GM19397 (cell line): ENCODE measurements around the gene OPALIN.

Experiments used
- ATAC-seq: cut with Tn5 transposase; IDR thresholded peaks from one replicate; pipeline ENCODE4 v1.9.1; 2021; ENCODE audit warnings: mild to moderate bottlenecking, moderate library complexity; ENCODE audit not compliant: unreplicated experiment

OPALIN gene, protein sequence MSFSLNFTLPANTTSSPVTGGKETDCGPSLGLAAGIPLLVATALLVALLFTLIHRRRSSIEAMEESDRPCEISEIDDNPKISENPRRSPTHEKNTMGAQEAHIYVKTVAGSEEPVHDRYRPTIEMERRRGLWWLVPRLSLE

DNA sequence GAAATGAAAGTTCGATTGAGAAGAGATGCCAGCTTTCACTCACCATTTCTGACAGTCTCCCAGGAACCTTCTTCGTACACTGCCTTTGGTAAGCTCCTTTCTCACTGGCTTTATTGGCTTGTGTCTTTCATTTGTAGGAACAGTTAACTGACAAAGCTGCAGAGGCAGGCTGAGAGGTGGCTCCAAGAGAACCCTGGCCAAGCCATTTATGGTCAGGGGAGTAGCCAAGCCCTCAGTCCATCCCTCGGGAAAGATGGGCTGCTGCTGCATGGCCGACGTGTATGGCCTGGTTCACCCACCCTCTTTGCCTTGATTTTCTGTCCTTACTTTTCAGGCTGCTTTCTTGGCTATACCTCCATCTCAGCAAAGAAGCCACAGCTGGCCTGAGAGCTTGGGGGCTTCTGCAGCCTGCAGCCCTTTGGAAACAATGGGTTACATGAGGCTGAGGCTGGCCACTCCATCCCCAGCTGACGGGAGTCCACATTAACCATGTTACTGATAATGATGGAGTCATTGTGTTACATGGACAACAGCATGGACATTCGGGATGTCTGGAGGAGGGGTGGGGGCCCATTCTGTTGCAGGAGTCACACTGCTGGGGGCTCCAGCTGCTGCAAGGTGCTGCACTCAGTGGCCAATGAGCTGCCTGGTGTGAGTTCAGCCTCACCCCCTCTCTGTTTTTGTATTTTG is at the start of gene OPALIN:
TSS of gene OPALIN (minus strand) at position 152 of the 690 bp plus-strand sequence. CDS start at position 46, 106 bp downstream.
- no peak for ATAC-seq

DNA sequence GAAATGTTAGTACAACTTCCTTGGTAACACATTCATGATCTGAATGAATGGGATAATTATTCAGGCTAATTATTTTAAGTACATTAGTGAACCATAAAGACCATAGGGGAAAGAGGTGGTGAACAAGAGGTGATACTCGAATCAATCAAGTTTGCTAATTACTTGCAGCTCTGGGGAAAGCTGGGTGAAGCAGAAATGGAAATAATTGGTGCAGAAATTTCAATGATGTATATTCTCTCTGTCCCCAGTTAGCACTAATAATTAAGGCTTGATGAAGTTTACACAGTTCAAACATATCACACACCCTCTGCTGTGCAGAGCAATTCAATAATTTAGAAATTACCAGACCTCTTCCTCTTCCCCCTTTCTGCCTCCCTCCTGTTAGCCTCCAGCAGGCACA is 49.4 kb upstream of the OPALIN start:
- ATAC-seq: no peak

DNA sequence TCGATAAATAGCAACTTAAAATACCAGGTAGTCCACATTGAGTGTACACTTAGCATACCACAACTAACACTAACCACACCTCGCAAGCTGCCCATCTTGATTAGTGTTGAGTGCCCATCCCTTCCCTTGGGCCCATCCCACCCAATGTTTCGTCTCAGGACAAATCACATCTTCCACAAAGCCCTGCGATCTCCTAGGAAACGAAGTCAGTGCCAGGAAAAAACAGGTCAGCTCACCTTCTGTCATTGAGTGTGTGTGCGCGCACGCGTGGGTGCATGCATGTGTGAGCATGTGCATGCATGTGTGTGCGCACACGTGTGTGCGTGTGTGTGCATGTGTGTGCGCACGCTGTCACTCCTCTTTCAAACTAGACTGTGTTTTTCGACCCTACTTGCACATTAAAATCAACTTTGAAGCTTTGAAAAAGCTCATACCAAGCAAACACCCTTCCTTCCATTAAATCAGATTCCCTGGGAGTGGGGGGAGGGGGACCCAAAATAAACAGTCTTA is 48.8 kb upstream of the OPALIN start:
- ATAC-seq: no peak

DNA sequence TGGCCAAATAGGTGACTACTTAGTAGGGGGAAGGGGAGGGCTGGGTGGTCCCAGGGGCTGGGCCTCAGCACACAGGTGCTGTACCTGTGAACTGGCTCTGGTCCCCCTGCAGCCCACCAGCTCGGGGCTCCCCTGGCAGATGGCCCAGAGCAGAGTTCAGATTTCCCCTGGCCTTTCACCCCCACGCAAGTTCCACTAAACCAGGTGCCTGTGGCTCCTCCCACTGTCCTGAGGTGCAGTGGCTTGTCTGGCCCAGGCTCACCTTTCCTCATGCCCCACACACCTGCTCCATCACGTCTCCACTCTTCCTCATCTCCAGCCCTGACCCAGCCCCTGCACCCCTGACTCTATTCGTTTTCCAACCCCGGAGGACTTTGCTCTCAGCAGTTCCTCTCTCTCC is 47.3 kb upstream of the OPALIN start:
- ATAC-seq: no peak

DNA sequence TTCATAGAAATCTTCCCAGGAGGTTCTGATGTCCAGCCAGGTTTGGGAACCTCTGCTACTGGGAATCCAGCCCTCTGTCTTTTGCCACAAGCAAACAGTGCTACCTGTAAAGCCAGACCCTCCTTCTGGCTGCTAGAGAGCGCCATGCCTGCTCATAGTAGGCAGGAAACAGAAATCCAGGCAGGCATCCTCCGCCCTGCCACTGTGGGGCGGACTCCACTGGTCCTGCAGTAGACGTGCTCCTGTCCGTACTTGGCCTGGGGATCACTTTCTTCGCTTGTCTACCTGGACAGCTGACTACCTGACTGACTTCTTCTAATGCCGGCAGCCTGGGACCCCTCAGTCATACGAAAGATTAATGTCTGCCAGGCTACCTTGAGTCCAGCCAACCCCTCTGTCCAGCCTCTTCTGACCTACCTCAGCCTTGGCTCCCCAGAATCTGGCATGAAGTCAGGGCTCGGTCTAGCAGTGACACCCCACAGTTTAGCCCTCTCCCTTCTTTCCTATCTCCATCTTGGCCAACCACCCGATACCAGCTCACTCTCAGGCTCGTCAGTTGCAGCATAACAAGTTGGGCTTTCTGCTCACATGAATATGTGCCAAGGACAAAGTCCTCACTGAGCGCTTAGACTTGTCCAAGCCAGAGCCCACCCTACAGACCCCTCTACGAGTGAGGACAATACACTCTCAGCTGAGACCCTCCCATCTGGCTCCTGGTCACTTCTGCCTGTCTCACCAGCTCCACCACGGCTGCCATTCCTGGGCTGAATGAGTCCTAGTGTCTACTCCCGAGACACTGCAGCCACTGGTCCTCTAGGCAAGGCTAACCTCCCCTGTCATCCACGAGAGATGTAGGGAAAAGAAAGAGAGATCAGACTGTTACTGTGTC is 43.9 kb upstream of the OPALIN start:
- ATAC-seq: no peak

DNA sequence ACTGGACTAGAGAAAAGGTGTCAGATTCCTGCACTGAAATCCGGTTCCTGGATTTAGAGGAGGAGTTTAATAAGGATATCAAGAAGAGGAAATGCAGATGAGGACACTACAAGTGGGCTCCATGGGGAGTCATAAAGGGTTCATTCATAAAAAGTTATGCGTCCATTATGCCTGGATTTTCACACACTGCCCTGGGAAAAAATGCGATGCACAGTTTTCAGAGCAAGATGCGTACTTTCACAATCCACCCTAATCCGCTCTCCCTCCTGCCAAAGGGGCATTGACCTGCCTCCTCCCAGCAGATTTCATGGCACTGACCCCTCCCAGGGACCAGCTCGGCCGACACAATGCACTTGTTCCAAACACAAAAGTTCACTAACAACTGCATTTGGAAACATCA is 42.2 kb upstream of the OPALIN start:
- no peak for ATAC-seq

DNA sequence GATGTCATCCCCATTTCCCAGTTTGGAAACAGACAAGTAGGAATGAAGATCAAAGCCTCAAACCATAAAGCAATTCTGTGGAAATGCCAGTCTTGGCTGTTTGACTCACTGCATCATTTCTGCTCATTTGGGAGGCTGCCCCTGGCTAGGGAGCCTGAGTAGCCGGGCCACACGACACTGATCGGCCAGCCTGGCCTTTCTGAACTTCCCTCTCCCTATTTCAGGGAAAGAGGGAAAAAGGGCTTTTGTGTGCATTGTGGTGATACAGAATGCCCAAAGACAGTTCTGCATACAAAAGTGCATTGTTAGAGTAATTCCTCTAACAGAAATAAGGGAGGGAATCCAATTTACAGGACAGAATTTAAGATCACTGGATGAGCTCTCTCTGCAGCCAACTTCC is 41.7 kb upstream of the OPALIN start:
- no peak for ATAC-seq

DNA sequence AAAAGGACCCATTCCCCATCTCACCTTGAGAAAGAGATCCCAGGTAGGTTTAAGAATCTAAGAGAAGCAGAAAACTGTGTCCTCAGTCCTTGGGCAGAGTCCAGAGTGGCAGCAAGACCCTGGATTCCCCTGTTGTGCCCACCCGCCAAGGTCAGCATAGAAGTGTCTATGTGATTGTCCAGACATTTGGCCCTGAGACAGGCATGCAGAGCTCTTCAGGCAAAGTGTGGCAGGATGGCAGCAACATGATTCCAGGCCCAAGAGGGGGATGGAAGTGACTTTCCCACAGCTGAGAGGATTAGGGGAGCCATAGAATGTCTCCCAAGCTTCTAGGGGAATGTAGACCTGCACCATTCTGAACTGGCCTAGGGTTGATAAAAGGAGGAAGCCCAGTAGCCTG is 39.1 kb upstream of the OPALIN start:
- no peak for ATAC-seq

DNA sequence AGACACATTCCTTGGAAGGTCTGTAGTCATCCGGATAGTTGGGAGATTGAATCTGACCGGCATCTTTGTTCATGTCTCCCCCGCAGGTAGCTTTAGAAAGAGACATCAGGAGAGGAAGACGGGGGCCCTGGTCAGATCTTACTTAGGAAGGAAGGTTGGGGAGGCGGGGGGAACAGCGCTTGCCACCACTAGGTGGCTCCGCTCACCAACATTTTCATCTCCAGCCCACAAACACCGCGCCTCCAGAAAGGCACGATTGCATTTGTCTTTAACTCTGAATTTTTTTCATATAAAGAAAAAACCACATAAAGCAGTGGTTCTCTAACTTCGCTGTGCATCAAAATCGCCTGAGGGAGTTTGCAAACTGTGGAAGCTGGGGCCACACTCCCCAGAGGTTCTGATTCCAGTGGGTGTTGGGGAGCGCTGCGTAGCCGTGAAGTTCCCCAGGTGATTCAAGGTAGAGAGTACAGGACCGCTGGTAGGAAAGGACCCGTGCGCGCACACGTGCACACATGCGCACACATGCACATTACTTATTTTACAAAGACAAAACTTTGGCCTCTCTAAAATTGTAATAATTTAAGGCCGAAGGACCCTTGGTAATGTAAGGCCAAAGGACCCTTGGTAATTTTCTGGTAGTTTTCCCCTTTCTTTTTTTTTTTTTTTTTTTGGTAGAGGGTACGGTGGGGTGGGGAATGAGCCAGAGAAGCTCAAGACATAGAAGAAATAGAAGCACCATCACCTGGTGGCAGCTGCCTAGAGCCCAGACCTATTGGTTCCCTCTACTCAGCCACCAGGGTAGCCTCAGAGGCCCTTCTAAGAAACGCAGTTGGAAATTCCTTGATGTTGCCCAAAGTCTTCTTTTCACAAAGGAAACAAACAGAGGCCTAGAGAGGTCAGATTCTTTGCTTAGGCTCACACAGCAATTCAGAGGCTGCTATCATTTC is 37.4 kb upstream of the OPALIN start:
- no peak for ATAC-seq

DNA sequence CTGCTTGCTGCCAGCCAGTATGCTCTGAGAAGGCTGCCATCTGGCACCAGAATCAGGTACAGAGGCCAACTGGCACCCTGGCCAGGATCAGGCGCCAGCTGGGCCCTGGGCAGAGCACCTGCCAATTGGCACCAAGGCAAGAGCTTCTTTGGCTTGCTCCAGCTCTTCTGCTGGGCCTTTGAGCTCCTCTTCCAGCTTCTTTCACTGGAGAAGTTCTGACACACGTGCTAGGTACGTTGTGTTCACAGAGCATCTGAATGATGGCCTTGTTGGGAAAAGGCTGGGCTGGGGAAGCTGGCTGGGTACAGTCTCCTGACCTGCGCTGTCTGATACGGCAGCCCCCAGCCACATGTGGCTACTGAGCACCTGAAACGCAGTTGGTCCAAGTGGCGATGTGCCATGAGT is 31.7 kb upstream of the OPALIN start:
- ATAC-seq: no peak

DNA sequence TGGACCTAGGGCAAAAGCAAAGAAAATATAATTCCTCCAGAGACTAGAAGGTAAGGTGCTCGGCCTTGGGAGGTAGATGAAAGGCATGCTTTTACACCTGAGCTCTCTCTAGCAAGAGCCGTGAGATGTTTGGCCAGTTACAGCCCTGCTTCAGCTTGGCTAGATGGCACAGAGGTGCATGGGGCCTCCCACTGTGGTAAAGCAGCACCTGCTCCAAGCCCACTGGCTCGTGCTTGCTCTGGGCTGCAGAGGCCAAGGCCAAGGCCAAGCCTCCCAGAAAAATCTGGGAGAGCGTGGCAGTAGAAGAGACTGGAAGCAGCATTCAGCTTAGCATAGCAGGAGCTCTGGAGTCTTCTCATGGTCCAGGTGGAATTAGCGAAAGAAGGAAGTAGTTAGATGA is 31.0 kb upstream of the OPALIN start:
- ATAC-seq: no peak

DNA sequence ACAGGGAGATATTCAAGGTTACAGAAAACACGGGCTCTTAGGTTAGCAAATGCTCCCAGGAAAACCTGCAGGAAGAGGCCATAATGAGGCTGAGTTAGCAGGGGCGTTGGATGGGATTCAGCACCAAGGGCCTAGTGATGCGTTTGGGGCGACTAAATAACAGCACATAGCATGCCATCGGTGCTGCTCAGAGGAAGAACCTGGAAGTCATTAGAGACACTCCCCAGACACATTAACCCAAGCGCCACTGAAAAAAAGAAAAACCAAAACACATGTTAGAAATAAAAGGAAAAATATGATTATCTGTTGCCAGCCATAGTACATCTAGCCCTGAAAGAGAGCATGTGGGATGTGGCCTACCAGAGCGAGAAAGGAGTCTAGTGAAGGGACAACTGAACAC is 28.8 kb upstream of the OPALIN start:
- ATAC-seq: no peak

DNA sequence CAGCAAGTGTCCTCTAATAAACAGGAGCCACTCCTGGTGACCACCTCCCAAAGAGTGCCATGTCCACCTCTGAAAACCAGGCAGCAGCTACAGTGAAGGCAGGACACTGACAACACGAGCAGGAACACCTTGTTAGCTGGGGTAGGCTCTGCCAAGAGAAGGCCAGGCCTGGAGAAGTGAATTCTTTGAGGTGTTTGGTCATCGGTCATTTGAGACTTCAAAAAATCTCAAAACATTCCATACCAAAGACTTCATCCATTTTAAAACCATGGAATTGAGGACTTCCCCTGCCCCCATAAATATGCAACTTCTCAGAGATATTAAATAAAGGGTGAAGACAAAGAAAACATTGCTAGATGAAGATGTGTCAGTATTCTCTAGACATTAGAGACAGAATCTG is 28.4 kb upstream of the OPALIN start:
- ATAC-seq: no peak

DNA sequence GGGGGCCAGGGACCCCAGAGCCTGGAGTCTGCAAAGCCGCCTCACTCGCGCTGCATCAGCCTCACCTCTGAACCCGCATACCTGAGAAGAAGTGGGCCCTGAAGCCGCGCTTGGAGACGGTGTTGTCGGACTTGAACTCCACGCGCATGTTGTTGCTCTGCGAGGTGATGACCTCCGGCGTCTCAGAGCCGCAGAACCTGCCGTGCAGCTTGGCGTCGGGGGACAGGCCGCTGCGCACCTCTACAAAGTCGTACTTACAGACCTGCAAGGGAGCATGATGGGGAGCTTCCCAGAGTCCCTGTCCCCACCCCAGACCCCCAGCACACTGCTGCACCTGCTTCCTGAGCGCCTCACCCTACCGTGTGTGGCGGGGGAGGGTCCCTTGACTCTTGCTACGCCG is 25.7 kb upstream of the OPALIN start:
- ATAC-seq: no peak

DNA sequence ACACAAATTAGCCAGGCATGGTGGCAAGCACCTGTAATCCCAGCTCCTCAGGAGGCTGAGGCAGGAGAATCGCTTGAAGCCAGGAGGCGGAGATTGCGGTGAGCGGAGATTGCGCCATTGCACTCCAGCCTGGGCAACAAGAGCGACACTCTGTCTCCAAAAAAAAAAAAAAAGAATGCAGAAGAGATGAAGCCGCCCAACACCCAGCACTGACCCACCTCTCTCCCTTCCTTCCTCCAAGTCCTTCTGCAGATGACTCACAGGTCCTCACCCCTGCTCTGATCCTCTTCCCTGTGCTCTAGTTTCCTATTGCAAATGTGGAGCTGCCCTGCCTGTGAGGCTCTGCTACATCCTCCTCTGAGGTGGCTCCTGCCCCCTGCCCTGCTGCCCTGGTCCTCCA is 22.0 kb upstream of the OPALIN start:
- ATAC-seq: no peak

DNA sequence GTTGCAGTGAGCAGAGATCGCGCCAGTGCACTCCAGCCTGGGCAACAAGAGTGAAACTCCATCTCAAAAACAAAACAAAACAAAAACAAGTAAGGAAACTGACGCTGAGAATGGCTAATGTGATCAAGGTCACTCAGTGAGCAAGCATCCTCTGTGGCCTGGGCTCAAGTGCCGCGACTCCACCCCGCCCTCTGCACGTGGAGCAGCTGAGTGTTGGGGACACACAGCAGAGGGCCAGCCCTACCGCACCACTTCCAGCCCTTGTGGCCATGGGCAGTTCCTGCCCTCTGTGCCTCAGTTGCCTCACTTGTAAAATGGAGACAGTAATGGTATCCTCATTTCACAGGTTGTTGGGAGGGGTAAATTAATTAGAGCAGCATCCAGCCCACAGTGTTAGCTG is 21.0 kb upstream of the OPALIN start:
- ATAC-seq: no peak

DNA sequence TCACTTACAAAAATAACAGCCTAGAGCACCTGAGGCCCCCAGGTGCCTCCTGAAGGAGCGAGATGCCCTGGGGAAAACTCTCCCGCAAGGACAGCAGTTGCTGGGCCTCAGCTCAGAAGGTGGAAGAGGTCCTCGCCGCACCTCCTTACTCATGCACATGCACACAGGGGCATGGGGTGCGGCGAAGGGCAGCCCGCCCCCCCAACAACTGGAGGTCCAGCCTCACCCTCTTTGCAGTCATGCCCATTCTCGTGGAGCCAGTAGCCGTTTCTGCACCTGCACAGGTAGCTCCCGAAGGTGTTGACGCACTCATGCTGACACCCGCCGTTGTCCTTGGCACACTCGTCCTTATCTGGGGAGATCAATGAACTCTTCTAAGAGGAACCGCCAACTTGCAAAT is 19.9 kb upstream of the OPALIN start:
- ATAC-seq: no peak

DNA sequence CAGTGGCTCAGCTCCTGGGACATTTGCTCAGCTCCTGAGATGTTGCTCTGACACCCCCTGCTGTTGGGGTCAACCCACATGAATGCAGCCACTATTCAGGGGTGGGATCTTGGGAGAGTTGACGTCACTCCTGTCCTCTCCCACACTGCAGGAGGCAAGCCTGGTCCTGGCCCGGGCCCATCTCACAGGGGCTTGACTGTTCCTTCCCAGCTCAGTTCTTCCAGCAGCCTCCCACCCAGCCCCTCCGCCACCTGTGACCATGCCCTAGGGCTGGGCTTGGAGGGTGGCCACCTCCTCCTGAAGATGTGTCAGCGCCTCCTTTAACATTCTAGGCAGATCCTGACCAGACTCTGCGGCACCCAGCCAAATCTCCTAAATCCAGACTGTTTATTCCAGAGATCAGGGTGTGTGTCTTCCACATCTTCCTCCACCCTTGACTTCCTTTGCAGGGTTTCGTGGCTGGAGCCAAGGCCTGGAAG is 19.1 kb upstream of the OPALIN start:
- ATAC-seq: no peak

DNA sequence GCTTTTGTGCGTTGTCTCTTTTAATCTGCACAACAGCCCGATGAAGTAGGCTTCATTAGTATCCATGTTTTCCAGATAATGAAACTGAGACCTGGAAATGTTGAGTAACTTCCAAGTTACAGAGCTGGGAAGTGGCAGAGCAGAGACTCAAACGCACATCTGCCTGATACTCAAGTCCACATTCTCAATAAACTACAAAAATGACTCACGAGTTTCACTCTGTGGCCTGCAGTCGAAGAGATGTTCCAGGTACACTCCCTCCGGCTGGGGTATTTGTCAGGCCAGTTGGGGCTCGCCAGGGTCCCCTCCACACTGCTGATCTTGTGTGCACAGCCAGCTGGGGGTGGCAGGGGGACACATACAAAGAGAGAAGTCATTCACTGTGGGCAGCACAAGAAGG is 17.7 kb upstream of the OPALIN start:
- no peak for ATAC-seq

DNA sequence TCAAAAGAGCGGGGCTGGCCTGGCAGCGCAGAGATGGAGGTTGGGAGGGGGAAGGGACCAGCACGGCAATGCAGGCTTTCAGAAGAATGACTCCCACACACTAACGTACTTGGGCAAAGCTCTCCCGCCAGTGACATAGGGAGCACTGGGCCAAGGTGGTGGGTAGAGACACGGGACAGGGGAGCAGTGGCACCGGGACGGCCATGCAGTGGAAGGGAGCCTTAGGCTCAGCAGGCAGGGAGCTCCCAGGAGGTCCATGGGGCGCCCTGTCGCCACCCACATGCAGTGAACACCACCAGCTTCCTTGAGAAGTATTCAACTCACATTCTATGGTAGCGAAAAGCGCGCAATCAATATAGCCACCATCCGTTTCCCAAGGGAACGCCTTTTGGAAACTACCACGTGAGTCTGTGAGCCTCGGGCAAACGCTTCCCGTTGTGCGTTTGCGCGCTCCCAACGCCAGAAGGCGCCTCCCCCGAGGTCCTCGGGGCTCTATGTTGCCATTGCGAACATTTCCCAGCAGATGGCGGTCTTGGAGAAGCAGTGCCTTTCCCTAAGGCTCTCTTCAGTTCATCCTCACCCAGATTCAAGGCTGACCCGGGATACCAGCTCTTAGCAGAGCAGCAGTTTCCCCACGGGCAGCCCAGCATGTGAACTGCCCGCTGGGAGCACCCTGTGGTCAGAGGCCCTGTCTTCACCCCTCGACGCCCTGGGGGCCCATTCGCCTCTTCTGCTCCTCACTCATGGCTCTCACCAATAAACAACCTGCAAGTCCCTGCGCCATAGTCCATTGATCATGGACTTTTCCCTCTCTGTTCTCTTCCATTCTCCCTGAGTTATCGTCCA is 16.4 kb upstream of the OPALIN start:
- ATAC-seq: peak; percentile 64
